HL-60/S4 treated with retinoic acid at 250 ng/mL for 4 days and 3 days (cell line): ENCODE measurements around the gene ZNF74.
"Not testable (repeated sequence)": the region's sequence is repeated elsewhere in the genome, so short reads cannot be mapped to it uniquely, and the experiment has no call there.

Experiments
- in situ Hi-C: fragments of 300-500 bp; cut with MboI; formaldehyde crosslinking; loops from 2 replicates; pipeline ENCODE4 v1.7.0; 2022; ENCODE audit warnings: low sequenced_read_pairs

Gene ZNF74

GRCh38 chr22:20393705-20394476 is at the start of gene ZNF74:
ZNF74 (plus strand) TSS chr22:20394151; CDS start chr22:20394629, 478 bp downstream.
- in situ Hi-C loops, result no loop called here

DNA sequence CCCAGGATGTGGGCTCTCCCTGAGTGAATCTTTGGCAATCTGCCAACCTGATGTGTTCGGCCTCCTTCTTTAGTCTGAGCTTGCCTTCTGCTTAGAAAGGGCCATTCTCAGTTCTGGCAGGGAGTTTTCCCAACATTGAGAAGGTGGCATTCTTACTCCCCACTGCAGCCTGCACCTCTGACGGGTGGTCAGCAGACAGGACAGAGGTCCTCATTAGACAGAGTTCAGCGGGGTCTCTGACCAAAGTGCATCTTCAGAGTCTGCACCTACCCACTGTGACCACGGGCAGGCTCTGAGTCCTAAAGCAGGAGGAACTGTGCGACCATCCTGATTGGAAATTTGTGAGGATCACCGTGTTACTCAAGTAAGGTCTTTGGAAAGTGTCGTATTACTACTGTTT is 47.4 kb upstream of the ZNF74 start:
- in situ Hi-C loops, result not testable (repeated sequence)

DNA sequence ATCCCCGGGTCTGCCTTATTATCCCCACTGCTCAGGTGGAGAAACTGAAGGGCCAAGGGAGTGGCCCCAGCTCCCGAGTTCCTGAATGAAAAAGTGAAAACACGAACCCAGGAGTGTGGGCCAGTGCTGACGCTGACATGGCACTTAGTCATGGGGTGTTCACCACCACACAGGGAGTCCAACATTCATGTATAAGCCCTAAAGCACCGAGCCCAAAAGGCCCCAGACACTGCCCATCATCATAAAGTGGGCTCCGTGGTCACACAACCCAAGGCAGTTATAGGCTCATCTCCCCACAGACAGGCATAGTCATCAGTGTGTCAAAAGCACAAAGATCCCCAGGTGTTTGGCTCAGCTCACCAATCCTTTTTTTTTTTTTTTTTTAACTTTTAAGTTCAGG is 41.4 kb upstream of the ZNF74 start:
- in situ Hi-C loops, result not testable (repeated sequence)

DNA sequence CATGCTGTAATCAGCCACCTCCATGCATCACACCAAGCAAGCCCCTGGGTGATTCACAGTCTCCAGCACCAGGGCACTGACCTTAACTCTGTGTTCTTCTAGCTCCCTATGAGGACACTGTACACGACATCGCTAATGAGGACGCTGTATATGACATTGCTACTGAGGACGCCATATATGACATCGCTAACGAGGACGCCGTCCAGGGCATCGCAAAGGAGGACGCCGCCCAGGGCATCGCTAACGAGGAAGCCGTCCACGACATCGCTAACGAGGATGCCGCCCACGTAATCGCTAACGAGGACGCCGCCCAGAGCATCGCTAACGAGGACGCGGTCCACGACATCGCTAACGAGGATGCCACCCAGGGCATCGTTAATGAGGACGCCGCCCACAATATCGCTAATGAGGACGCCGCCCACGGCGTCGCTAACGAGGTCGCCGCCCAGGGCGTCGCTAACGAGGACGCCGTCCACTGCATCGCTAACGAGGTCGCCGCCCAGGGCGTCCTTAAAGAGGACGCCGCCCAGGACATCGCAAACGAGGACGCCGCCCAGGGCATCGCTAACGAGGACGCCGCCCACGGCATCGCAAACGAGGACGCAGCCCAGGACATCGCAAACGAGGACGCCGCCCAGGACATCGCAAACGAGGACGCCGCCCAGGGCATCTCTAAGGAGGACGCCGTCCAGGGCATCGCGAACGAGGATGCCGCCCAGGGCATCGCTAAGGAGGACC is 39.5 kb upstream of the ZNF74 start:
- in situ Hi-C loops, result no loop called here

DNA sequence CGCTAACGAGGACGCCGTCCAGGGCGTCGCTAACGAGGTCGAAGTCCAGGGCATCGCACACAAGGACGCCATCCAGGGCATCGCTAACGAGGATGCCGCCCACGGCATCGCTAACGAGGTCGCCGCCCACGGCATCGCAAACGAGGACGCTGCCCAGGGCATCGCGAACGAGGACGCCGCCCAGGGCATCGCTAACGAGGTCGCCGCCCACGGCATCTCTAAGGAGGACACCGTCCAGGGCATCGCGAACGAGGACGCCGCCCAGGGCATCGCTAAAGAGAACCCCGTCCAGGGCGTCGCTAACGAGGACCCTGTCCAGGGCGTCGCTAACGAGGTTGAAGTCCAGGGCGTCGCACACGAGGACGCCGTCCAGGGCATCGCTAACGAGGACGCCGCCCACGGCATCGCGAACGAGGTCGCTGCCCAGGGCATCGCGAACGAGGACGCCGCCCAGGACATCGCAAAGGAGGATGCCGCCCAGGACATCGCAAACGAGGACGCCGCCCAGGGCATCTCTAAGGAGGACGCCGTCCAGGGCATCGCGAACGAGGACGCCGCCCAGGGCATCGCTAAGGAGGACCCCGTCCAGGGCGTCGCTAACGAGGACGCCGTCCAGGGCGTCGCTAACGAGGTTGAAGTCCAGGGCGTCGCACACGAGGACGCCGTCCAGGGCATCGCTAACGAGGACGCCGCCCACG is 37.9 kb upstream of the ZNF74 start:
- in situ Hi-C loops, result not testable (repeated sequence)

DNA sequence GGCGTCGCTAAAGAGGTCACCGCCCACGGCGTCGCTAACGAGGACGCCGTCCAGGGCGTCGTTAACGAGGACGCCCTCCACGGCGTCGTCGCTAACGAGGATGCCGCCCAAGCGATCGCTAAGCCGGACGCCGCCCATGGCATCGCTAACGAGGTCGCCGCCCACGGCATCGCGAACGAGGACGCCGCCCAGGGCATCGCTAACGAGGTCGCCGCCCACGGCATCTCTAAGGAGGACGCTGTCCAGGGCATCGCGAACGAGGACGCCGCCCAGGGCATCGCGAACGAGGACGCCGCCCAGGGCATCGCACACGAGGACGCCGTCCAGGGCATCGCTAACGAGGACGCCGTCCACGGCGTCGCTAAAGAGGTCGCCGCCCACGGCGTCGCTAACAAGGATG is 37.0 kb upstream of the ZNF74 start:
- in situ Hi-C loops, result not testable (repeated sequence)

GRCh38 chr22:20357967-20358366 is 36.0 kb upstream of the ZNF74 start:
- in situ Hi-C loops, result not testable (repeated sequence)

- in situ Hi-C loops, result not testable (repeated sequence)
Measured at GRCh38 chr22:20358503-20359239, 35.3 kb upstream of the ZNF74 start.

DNA sequence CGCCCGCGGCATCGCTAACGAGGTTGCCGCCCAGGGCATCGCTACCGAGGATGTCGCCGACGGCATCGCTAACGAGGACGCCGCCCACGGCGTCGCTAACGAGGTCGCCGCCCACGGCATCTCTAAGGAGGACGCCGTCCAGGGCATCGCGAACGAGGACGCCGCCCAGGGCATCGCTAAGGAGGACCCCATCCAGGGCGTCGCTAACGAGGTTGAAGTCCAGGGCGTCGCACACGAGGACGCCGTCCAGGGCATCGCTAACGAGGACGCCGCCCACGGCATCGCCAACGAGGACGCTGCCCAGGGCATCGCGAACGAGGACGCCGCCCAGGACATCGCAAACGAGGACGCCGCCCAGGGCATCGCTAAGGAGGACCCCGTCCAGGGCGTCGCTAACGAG is 33.7 kb upstream of the ZNF74 start:
- in situ Hi-C loops, result not testable (repeated sequence)

- in situ Hi-C loops, result not testable (repeated sequence)
Measured at GRCh38 chr22:20360866-20361751, 32.8 kb upstream of the ZNF74 start.

GRCh38 chr22:20361752-20362229 is 32.2 kb upstream of the ZNF74 start:
- in situ Hi-C loops, result not testable (repeated sequence)

- in situ Hi-C loops, result not testable (repeated sequence)
Measured at GRCh38 chr22:20362403-20362802, 31.5 kb upstream of the ZNF74 start.

DNA sequence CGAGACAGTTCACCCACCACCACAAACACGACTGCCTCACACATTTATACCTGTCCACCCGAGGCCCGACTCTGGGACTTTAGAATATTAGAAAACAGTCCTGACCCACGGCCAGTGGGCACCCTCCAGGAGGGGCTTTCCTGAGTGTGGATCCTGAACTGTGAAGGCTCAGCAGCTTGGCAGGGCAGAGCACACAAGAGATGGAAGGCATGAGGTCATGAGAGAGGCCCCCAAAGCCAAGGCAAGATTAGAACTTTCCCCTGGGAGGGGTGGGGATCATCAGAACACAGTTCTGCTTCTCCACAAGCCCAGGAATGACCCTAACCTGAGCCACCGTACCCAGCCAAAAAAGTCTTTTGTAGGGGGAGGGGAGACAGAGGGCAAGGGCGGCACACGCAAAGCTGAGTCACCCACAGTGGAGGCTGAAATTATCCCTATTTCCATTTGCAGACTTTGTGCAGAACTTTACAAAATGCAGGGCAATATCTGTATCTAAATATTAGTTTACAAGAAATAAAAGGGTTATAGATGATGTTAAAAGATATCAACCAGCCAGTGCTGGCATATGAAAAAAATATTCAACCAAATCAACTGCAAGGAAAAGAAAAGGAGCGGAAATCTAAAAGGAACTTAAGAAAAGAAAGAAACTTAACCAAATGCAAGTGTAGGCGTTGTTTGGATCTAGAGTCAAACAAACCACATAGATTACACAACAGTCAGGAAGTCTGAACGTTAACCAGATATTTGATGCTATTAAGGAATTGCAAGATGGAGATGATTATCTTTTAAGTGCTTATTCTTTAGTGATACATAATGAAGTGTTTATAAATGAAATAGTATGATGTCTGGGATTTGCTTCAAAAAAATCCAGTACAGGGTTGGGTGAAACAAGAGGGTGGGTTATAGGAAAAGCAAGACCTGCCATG is 29.4 kb upstream of the ZNF74 start:
- in situ Hi-C loops, result not testable (repeated sequence)

- in situ Hi-C loops, result not testable (repeated sequence)
Measured at GRCh38 chr22:20366841-20367240, 27.1 kb upstream of the ZNF74 start.

DNA sequence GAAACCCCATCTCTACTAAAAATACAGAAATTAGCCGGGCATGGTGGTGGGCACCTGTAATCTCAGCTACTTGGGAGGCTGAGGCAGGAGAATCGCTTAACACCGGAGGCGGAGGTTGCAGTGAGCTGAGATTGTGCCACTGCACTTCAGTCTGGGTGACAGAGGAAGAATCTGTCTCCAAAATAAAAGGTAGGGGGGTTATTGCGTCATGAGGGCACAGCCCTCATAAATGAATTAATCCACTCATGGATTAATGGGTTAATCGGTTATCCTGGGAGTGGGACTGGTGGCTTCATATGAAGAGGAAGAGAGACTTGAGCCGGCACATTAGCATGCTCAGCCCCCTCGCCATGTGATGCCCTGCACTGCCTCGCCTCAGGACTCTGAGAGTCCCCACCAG is 25.1 kb upstream of the ZNF74 start:
- in situ Hi-C loops, result not testable (repeated sequence)

DNA sequence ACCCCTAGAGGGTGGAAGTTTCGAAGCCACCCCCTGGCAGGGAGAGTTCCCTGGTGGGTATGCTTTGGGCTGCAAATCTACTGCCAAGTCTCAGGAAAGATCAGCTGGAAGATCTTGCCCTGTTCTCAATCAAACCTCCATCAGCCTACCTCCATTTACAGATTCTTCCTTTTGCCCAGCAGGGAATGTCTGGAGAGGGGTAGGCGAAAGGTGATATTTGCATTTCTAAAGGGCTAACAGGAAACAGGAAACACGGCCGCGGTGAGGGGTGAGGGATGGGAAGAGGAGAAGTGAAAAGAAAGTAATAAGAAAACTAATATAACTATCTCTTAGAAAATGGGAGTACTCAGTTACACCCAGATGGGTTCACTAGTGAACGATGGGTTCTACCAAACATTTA is 22.3 kb upstream of the ZNF74 start:
- in situ Hi-C loops, result not testable (repeated sequence)

GRCh38 chr22:20372406-20372854 is 21.5 kb upstream of the ZNF74 start:
- in situ Hi-C loops, result not testable (repeated sequence)

- in situ Hi-C loops, result not testable (repeated sequence)
Measured at GRCh38 chr22:20373195-20373706, 20.7 kb upstream of the ZNF74 start.
